ENCODE data around the gene TSPAN13. TPM values are rescaled to one million over a fixed set of nuclear protein-coding genes. Genes with fewer than 3 reads are reported as not detected.
"Not testable (repeated sequence)": the region's sequence is repeated elsewhere in the genome, so short reads cannot be mapped to it uniquely, and the experiment has no call there.

TSPAN13 gene
- total and polyA plus RNA-seq, 2 donors (not counting 1 experiment from before 2014, with no cell fraction given) = 2.5 to 2.8 TPM

DNA sequence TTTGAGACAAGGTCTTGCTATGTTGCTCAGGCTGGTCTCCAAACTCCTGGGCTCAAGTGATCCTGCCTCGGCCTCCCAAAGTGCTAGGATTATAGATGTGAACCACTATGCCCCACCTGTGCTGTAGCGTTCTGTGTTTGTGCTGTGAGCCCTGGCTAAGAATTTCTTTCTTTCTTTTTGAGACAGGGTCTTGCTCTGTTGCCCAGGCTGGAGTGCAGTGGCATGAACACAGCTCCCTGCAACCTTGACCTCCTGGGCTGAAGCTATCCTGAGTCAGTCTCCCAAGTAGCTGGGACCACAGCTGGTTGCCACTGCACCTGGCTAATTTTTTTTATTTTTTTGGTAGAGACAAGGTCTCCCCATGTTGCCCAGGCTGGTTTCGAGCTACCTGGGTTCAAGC is 11.4 kb downstream of the TSPAN13 start:
- no peak overlapping the region for H3K27ac ChIP-seq (ENCODE audit: insufficient read depth, low read length)
- DNase-seq (ENCODE audit: low read depth in 2 of 2) = no peak
- no peaks in the 10 kb centered on the region for H4K20me1 ChIP-seq (ENCODE audit: control insufficient read depth, extremely low read depth, insufficient read depth, low read length)
- H3K4me2 ChIP-seq (ENCODE audit: extremely low read depth, insufficient read depth, low read length) = no peak overlapping the region
- H3K9ac ChIP-seq (ENCODE audit: insufficient read depth, low read length) = no peak overlapping the region
- no peak overlapping the region for H3K4me3 ChIP-seq (replicated peaks in 1 of 4; ENCODE audit: control extremely low read depth in 1 of 4, insufficient read depth in 1 of 4, low read depth in 3 of 4, low read length in 4 of 4)
- no peaks in the 10 kb centered on the region for H3K9me3 ChIP-seq (ENCODE audit: control insufficient read depth, insufficient read depth, low read depth, low read length)
- no peaks in the 10 kb centered on the region for H3K4me1 ChIP-seq (ENCODE audit: control insufficient read depth, extremely low read depth, insufficient read depth, low read length)
- no peaks in the 10 kb centered on the region for H3K27me3 ChIP-seq (ENCODE audit: control insufficient read depth, insufficient read depth, low read length)
- no peak overlapping the region for H2AFZ ChIP-seq (ENCODE audit: low read length)
- no peak for TF ChIP-seq EZH2 (IDR thresholded peaks at IDR 0.05; ENCODE audit: low read length, missing control alignments)
- TF ChIP-seq, protein P1, sequence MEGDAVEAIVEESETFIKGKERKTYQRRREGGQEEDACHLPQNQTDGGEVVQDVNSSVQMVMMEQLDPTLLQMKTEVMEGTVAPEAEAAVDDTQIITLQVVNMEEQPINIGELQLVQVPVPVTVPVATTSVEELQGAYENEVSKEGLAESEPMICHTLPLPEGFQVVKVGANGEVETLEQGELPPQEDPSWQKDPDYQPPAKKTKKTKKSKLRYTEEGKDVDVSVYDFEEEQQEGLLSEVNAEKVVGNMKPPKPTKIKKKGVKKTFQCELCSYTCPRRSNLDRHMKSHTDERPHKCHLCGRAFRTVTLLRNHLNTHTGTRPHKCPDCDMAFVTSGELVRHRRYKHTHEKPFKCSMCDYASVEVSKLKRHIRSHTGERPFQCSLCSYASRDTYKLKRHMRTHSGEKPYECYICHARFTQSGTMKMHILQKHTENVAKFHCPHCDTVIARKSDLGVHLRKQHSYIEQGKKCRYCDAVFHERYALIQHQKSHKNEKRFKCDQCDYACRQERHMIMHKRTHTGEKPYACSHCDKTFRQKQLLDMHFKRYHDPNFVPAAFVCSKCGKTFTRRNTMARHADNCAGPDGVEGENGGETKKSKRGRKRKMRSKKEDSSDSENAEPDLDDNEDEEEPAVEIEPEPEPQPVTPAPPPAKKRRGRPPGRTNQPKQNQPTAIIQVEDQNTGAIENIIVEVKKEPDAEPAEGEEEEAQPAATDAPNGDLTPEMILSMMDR (conservative IDR thresholded peaks at IDR 0.05 in 1 of 2, IDR thresholded peaks at IDR 0.05 in 1 of 2; ENCODE audit: low read depth in 1 of 2, low read length in 2 of 2) = no peak
- H3K36me3 ChIP-seq (ENCODE audit: control insufficient read depth, insufficient read depth, low read length) = no peaks in the 10 kb centered on the region
- no peaks in the 10 kb centered on the region for H3K79me2 ChIP-seq (ENCODE audit: control insufficient read depth, insufficient read depth, low read length)

DNA sequence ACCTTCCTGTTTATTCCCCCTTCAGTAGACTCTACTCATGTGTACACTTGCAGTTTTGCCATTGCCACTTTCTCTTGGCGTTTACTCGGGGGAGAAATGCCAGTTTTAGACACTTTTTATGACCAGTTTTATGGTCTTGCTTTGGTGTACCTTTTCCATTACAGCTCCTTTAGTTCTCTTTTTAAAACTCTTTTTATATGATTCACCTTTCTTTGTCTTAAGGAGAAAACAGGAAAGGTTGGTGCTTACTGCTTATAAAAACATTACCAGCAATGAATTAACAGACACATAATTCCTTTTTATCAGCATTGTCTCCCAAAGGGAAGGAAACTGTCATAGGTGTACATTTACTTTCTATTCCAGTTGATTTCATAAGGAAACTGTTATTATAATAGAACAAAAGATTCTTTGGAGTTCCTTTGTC is 11.9 kb downstream of the TSPAN13 start:
- Histone ChIP-seq H3K27me3 (ENCODE audit: control insufficient read depth, insufficient read depth, low read length) (no peaks in the 10 kb centered on the region), H3K9me3 (ENCODE audit: control insufficient read depth, insufficient read depth, low read depth, low read length) (no peaks in the 10 kb centered on the region), H3K4me1 (ENCODE audit: control insufficient read depth, extremely low read depth, insufficient read depth, low read length) (no peaks in the 10 kb centered on the region), H4K20me1 (ENCODE audit: control insufficient read depth, extremely low read depth, insufficient read depth, low read length) (no peaks in the 10 kb centered on the region), H3K9ac (ENCODE audit: insufficient read depth, low read length) (no peak overlapping the region), H3K27ac (ENCODE audit: insufficient read depth, low read length) (no peak overlapping the region), H3K36me3 (ENCODE audit: control insufficient read depth, insufficient read depth, low read length) (no peaks in the 10 kb centered on the region), H3K4me2 (ENCODE audit: extremely low read depth, insufficient read depth, low read length) (no peak overlapping the region), H3K79me2 (ENCODE audit: control insufficient read depth, insufficient read depth, low read length) (no peaks in the 10 kb centered on the region), H3K4me3 (replicated peaks in 1 of 4; ENCODE audit: control extremely low read depth in 1 of 4, insufficient read depth in 1 of 4, low read depth in 3 of 4, low read length in 4 of 4) (no peak overlapping the region), H2AFZ (ENCODE audit: low read length) (no peak overlapping the region)
- DNase-seq (ENCODE audit: low read depth in 2 of 2) = no peak
- TF ChIP-seq, protein P1 (conservative IDR thresholded peaks at IDR 0.05 in 1 of 2, IDR thresholded peaks at IDR 0.05 in 1 of 2; ENCODE audit: low read depth in 1 of 2, low read length in 2 of 2) = no peak
- TF ChIP-seq EZH2 (IDR thresholded peaks at IDR 0.05; ENCODE audit: low read length, missing control alignments) = no peak

GRCh38 chr7:16769994-16770393 is 16.4 kb downstream of the TSPAN13 start:
- not testable (repeated sequence) for H3K27ac ChIP-seq (ENCODE audit: insufficient read depth, low read length); H4K20me1 ChIP-seq (ENCODE audit: control insufficient read depth, extremely low read depth, insufficient read depth, low read length); H3K4me2 ChIP-seq (ENCODE audit: extremely low read depth, insufficient read depth, low read length); H3K4me3 ChIP-seq (replicated peaks in 1 of 4; ENCODE audit: control extremely low read depth in 1 of 4, insufficient read depth in 1 of 4, low read depth in 3 of 4, low read length in 4 of 4); H3K27me3 ChIP-seq (ENCODE audit: control insufficient read depth, insufficient read depth, low read length); H3K79me2 ChIP-seq (ENCODE audit: control insufficient read depth, insufficient read depth, low read length); H3K9me3 ChIP-seq (ENCODE audit: control insufficient read depth, insufficient read depth, low read depth, low read length); H3K36me3 ChIP-seq (ENCODE audit: control insufficient read depth, insufficient read depth, low read length); H3K9ac ChIP-seq (ENCODE audit: insufficient read depth, low read length); H2AFZ ChIP-seq (ENCODE audit: low read length); H3K4me1 ChIP-seq (ENCODE audit: control insufficient read depth, extremely low read depth, insufficient read depth, low read length); DNase-seq (ENCODE audit: low read depth in 2 of 2)
